ENCODE measurements around the gene CHST13.

- TF ChIP-seq POLR2A (IDR thresholded peaks at IDR 0.05; ENCODE audit: low read depth, low read length): no peak
- no peak for TF ChIP-seq PAX5 (IDR thresholded peaks at IDR 0.05; ENCODE audit: insufficient read depth, low read length, severe bottlenecking)
- TF ChIP-seq TAF1 (IDR thresholded peaks at IDR 0.05; ENCODE audit: low read depth, low read length): no peak
- no peak for TF ChIP-seq POLR2AphosphoS5 (IDR thresholded peaks at IDR 0.05; ENCODE audit: low read depth, low read length)
Measured at GRCh38 chr3:126537116-126537729, 13.3 kb downstream of the CHST13 start.
